ENCODE measurements around the gene COL11A2. TPM values are rescaled to one million over a fixed set of nuclear protein-coding genes. Genes with fewer than 3 reads are reported as not detected.

The COL11A2 gene
- total RNA-seq, 1 experiment from 2014 or later: 7.6 TPM

DNA sequence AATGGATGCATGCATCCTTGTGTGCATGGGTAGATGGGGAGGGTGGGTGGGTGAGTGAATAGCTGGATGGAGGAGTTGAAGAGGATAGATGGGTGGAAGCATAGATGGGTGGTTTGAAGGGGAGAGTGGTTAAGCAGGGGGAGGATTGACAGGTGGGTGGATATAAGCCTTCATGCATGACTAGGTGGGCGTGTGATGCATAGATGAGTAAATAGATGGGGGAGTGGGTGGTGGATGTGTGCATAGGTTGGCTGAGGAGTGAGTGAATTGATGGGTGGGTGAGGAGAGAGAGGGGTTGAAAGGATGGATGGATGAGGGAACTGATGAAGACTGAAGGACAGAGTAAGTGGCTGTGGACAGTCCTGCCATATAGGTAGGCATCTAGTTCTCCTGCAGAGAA lies 4.5 kb downstream of the COL11A2 start:
- Histone ChIP-seq H3K79me2 (ENCODE audit: insufficient read depth, low read length) (no peaks in the 10 kb centered on the region), H3K9me3 (ENCODE audit: control insufficient read depth in 1 of 2, insufficient read depth in 1 of 2, low read depth in 1 of 2, low read length in 2 of 2) (no peaks in the 10 kb centered on the region), H2AFZ (ENCODE audit: low read depth, low read length, poor library complexity, severe bottlenecking) (no peak overlapping the region), H3K27ac (ENCODE audit: low read depth, low read length) (no peak overlapping the region), H3K9me2 (ENCODE audit: insufficient read depth) (no peaks in the 10 kb centered on the region), H3K9ac (ENCODE audit: low read length) (no peak overlapping the region), H3K4me3 (replicated peaks in 1 of 2; ENCODE audit: low read depth in 1 of 2, low read length in 2 of 2) (no peak overlapping the region), H3K4me1 (ENCODE audit: control insufficient read depth in 1 of 2, insufficient read depth in 2 of 2, low read length in 2 of 2) (peaks cover 0 to 7% of the 10 kb centered on the region in 2 experiments; a peak in 2 of 4 replicates), H4K20me1 (ENCODE audit: insufficient read depth) (no peaks in the 10 kb centered on the region), H3K36me3 (ENCODE audit: control insufficient read depth in 1 of 2, insufficient read depth in 2 of 2, low read length in 2 of 2) (no peaks in the 10 kb centered on the region), H3K4me2 (ENCODE audit: low read length) (no peak overlapping the region), H3K27me3 (ENCODE audit: insufficient read depth, low read length) (no peaks in the 10 kb centered on the region)
- ChIA-PET POLR2A (no interaction called here), RAD21 (ENCODE audit: low non-redundant PET in 1 of 2, low total read pairs in 2 of 2, uncharacterized antibody in 2 of 2, unreplicated experiment in 2 of 2) (no interaction called here), CTCF (no interaction called here)
- BruUV-seq (replicated peaks): no TSS peak
- DNase-seq (ENCODE audit: low read depth, low spot score): no peak
- TF ChIP-seq EGR1 (IDR thresholded peaks at IDR 0.05; ENCODE audit: low read depth) (no peak), EZH2phosphoT487 (IDR thresholded peaks at IDR 0.05; ENCODE audit: borderline replicate concordance) (no peak), TCF7L2 (IDR thresholded peaks at IDR 0.05; ENCODE audit: borderline replicate concordance, extremely low read depth, insufficient read depth, insufficient read length) (no peak), YY1 (IDR thresholded peaks at IDR 0.05; ENCODE audit: extremely low read depth, insufficient replicate concordance, low read depth, low read length) (no peak), ZNF274 (IDR thresholded peaks at IDR 0.05; ENCODE audit: low read depth, low read length) (no peak), JUND (IDR thresholded peaks at IDR 0.05) (no peak), POLR2AphosphoS5 (IDR thresholded peaks at IDR 0.05; ENCODE audit: low read depth, low read length) (no peak), ELF1 (IDR thresholded peaks at IDR 0.05; ENCODE audit: borderline replicate concordance, low read depth) (no peak), FOSL1 (IDR thresholded peaks at IDR 0.05; ENCODE audit: low read depth) (no peak), EZH2 (IDR thresholded peaks at IDR 0.05) (no peak), SIN3A (IDR thresholded peaks at IDR 0.05; ENCODE audit: low read depth) (no peak), CEBPB (IDR thresholded peaks at IDR 0.05; ENCODE audit: low read depth) (no peak), SRF (IDR thresholded peaks at IDR 0.05; ENCODE audit: low read depth) (no peak), CBX3 (IDR thresholded peaks at IDR 0.05; ENCODE audit: low read depth) (no peak), RAD21 (IDR thresholded peaks at IDR 0.05; ENCODE audit: low read depth) (no peak), ZFX (IDR thresholded peaks at IDR 0.05) (no peak)
- TF ChIP-seq, protein P1, sequence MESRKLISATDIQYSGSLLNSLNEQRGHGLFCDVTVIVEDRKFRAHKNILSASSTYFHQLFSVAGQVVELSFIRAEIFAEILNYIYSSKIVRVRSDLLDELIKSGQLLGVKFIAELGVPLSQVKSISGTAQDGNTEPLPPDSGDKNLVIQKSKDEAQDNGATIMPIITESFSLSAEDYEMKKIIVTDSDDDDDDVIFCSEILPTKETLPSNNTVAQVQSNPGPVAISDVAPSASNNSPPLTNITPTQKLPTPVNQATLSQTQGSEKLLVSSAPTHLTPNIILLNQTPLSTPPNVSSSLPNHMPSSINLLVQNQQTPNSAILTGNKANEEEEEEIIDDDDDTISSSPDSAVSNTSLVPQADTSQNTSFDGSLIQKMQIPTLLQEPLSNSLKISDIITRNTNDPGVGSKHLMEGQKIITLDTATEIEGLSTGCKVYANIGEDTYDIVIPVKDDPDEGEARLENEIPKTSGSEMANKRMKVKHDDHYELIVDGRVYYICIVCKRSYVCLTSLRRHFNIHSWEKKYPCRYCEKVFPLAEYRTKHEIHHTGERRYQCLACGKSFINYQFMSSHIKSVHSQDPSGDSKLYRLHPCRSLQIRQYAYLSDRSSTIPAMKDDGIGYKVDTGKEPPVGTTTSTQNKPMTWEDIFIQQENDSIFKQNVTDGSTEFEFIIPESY (IDR thresholded peaks at IDR 0.05; ENCODE audit: extremely low read depth, insufficient replicate concordance, low read length): no peak
- TF ChIP-seq, protein P2, sequence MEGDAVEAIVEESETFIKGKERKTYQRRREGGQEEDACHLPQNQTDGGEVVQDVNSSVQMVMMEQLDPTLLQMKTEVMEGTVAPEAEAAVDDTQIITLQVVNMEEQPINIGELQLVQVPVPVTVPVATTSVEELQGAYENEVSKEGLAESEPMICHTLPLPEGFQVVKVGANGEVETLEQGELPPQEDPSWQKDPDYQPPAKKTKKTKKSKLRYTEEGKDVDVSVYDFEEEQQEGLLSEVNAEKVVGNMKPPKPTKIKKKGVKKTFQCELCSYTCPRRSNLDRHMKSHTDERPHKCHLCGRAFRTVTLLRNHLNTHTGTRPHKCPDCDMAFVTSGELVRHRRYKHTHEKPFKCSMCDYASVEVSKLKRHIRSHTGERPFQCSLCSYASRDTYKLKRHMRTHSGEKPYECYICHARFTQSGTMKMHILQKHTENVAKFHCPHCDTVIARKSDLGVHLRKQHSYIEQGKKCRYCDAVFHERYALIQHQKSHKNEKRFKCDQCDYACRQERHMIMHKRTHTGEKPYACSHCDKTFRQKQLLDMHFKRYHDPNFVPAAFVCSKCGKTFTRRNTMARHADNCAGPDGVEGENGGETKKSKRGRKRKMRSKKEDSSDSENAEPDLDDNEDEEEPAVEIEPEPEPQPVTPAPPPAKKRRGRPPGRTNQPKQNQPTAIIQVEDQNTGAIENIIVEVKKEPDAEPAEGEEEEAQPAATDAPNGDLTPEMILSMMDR (IDR thresholded peaks at IDR 0.05 in 2 of 3, conservative IDR thresholded peaks at IDR 0.05 in 1 of 3; ENCODE audit: borderline replicate concordance in 1 of 3, insufficient read depth in 1 of 3, low read depth in 2 of 3, low read length in 2 of 3): no peak
- TF ChIP-seq, protein P3, sequence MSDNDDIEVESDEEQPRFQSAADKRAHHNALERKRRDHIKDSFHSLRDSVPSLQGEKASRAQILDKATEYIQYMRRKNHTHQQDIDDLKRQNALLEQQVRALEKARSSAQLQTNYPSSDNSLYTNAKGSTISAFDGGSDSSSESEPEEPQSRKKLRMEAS (IDR thresholded peaks at IDR 0.05): no peak
- intact Hi-C loops (cut with micrococcal nuclease): no loop called here
- no peak for ATAC-seq
